Activated CD4-positive, alpha-beta T cell treated with anti-CD3 and anti-CD28 coated beads for 36 hours (primary cell): ENCODE results near the gene GTF2IRD1. TPM values are rescaled to one million over a fixed set of nuclear protein-coding genes. Genes with fewer than 3 reads are reported as not detected.
"Not testable (repeated sequence)": the region's sequence is repeated elsewhere in the genome, so short reads cannot be mapped to it uniquely, and the experiment has no call there.

Experiments used
- ATAC-seq: fragments of 200-7000 bp; cut with Tn5 transposase; one replicate; pipeline ENCODE4 v1.10.0; 2021; ENCODE audit warnings: mild to moderate bottlenecking, moderate library complexity
- CTCF ChIA-PET: fragments of 350-600 bp; sonication (Branson Sonifier 250); formaldehyde crosslinking; loops from one replicate; lab custom pipeline; 2021; ENCODE audit warnings: antibody characterized with exemption; lab: Charles Lee
- POLR2A ChIA-PET: fragments of 350-600 bp; sonication (Branson Sonifier 250); formaldehyde crosslinking; loops from one replicate; lab custom pipeline; 2021; ENCODE audit warnings: antibody characterized with exemption, inconsistent platforms; lab: Charles Lee
- DNase-seq: peaks from one replicate; pipeline ENCODE4 v3.0.0-alpha.2; 2020
- H3K27ac Mint-ChIP-seq: one replicate; pipeline ENCODE4 v1.8.0; 2021; ENCODE audit warnings: mixed read lengths
- H3K27me3 Mint-ChIP-seq: one replicate; pipeline ENCODE4 v1.8.0; 2021; ENCODE audit warnings: mixed read lengths
- H3K36me3 Mint-ChIP-seq: one replicate; pipeline ENCODE4 v1.8.0; 2021; ENCODE audit warnings: low read depth, mixed read lengths
- H3K4me1 Mint-ChIP-seq: one replicate; pipeline ENCODE4 v1.8.0; 2021; ENCODE audit warnings: mixed read lengths
- H3K4me3 Mint-ChIP-seq: one replicate; pipeline ENCODE4 v1.8.0; 2021; ENCODE audit warnings: mild to moderate bottlenecking, moderate library complexity, mixed read lengths
- H3K9me3 Mint-ChIP-seq: one replicate; pipeline ENCODE4 v1.8.0; 2021; ENCODE audit warnings: low read depth, mixed read lengths
- intact Hi-C, 2 experiments: fragments of 100-400 bp; cut with DNase I in 1 of 2; cut with micrococcal nuclease in 1 of 2; formaldehyde crosslinking; loops; one replicate each; pipeline versions ENCODE4 v1.14.2 to v1.15.1; 2022 to 2024; cut with DNase I, micrococcal nuclease
- total RNA-seq, 2 experiments: library from RNA; stranded (reverse); gene quantifications; one replicate each; pipeline ENCODE4 v1.2.3, GENCODE V29; 2021

GTF2IRD1 gene
- total RNA-seq, 2 experiments from 2014 or later, result 4.6 to 5.3 TPM

DNA sequence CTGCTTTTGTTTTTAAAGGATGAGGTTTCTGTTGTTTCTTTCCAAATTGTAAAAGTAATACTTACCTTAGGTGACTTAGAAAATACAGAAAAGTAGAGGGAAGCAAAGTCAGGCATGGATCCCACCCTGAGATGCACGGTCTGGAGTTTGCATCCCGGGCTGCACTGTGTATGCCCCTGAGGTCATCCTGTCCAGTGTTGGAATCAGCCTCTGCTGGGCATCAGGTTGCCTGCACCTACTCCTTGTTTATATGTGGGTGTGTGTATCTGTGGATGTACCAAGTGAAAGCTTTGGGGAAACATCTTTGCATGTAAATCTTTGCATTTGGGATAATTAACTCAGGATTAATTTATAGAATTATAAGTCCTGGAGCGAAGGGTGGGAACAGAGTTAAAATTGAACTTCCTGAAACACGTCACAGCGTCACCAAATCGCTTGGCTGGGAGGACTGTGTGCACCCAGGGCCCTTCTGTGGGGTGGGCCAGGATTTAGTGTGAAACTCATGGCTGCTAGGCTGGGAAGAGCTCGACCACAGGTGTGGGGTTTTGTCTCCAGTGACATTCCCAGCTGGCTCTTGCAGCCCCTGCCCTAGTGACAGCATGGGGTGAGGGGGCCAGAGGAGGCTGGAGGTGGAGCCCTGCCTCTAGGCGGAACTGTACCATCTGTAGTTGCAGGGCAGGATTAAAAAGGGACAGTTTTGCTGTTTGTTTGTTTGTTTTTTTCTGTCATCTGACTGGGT, 27.9 kb downstream of the GTF2IRD1 start:
- Mint-ChIP-seq H3K27me3 (peaks cover 5% of the 10 kb centered on the region), H3K27ac (no peak overlapping the region), H3K4me1 (peaks cover 5% of the 10 kb centered on the region), H3K36me3 (no peaks in the 10 kb centered on the region), H3K4me3 (no peak overlapping the region), H3K9me3 (no peaks in the 10 kb centered on the region)
- intact Hi-C loops, result no loop called here
- CTCF ChIA-PET, result interaction anchor here (0.8 kb wide), 1 partner anchor 64 kb away, joined by 3 read pairs; no protein-coding TSS in a partner anchor
- POLR2A ChIA-PET, result interaction anchor here (0.9 kb wide), 1 partner anchor 9 kb away, joined by 3 read pairs; no protein-coding TSS in a partner anchor
- no peak for ATAC-seq
- DNase-seq, result no peak

DNA sequence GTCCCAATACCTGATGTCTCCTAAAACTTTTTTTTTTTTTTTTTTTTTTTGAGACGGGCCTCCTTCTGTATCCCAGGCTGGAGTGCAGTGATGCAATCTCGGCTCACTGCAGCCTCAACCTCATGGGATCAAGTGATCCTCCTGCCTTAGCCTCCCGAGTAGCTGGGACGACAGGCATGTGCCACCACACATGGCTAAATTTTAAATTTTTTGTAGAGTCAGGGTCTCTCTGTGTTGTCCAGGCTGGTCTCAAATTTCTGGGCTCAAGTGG, 28.4 kb downstream of the GTF2IRD1 start:
- DNase-seq (no peak), ATAC-seq (no peak)
- Mint-ChIP-seq H3K36me3 (no peaks in the 10 kb centered on the region), H3K27me3 (peaks cover 5% of the 10 kb centered on the region), H3K27ac (no peak overlapping the region), H3K4me1 (peaks cover 5% of the 10 kb centered on the region), H3K4me3 (no peak overlapping the region), H3K9me3 (no peaks in the 10 kb centered on the region)
- intact Hi-C loops, result no loop called here
- CTCF ChIA-PET, result no interaction called here
- POLR2A ChIA-PET, result interaction anchor here (0.6 to 0.9 kb wide), 2 partner anchors 9 to 1485 kb away, joined by 3 to 7 read pairs; no protein-coding TSS in a partner anchor

DNA sequence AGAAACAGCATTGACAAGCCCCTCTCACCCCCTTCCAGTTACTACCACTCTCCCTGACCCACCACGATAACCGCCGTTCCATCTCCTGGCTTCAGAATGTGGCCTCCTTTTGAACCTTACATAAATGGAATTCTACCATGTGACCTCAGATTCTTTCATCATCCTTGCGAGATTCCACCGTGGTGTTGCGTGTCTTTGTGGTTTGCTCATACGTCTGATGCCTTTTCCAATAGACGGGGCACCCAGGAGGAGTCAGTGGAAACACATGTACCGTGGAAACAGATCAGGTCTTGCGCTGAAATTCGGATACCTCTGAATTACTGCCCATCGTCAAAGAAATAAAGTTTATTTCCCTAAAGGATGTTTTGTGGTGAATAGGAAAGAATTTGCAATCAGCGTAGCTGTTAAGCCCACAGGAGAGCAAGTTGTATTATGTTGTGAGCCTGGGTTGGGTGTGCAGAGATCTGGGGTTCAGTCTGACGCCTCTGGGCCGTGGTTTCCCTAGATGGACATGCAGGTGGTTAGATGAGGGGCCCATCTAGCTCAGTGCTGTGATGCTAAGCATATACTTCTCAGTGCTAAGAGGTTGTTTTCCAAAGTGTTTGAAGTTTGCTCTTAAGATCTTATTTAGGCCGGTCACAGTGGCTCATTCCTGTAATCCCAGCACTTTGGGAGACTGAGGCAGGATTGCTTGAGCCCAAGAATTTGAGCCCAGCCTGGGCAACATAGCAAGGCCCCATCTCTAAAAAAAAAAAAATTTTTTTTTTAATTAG, 29.1 kb downstream of the GTF2IRD1 start:
- no peak overlapping the region for H3K4me3 Mint-ChIP-seq
- H3K27ac Mint-ChIP-seq, result no peak overlapping the region
- intact Hi-C loops, result no loop called here
- ChIA-PET POLR2A (interaction anchor here (0.6 to 0.9 kb wide), 2 partner anchors 8 to 1484 kb away, joined by 3 to 7 read pairs; no protein-coding TSS in a partner anchor), CTCF (interaction anchor here (0.6 kb wide), 1 partner anchor 87 kb away, joined by 3 read pairs; no protein-coding TSS in a partner anchor)
- H3K9me3 Mint-ChIP-seq, result no peaks in the 10 kb centered on the region
- peaks cover 5% of the 10 kb centered on the region for H3K27me3 Mint-ChIP-seq
- H3K4me1 Mint-ChIP-seq, result peaks cover 4% of the 10 kb centered on the region
- no peak for DNase-seq
- no peak for ATAC-seq
- no peaks in the 10 kb centered on the region for H3K36me3 Mint-ChIP-seq

DNA sequence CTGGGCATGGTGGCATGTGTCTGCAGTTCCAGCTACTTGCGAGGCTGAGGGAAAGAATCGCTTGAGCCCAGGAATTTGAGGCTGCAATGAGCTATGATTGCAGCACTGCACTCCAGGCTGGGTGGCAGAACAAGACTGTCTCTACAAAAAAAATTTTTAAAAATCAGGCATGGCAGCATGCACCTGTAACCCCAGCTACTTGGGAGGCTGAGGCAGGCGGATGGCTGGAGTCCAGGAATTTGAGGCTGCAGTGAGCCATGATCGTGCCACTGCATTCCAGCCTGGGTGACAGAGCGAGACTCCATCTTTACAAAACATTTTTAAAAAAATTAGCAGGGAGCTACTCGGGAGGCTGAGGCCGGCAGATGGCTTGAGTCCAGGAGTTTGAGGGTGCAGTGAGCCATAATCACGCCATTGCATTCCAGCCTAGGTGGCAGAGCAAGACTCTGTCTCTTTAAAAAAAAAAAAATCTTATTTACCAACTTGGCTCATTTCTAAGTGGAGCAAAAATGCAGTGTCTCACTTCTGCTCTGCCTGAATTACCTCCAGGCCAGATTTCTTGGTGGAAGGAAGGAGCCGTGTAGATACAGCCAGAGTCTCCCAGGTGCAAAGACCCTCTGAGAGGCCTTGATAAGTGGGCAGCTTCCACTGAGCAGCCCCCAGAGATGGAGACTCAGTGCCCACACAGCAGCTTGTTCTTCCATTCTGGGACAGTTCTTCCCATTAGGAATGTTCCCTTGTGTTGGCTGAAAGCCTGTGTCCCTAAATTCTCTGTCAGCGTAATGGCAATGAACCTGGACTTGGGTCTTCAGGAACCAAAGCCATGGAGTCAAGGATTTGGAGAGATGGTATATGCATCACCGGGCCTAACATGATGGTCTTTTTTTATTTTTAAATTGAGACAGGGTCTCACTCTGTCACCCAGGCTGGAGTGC, 30.0 kb downstream of the GTF2IRD1 start:
- no peaks in the 10 kb centered on the region for H3K36me3 Mint-ChIP-seq
- H3K9me3 Mint-ChIP-seq, result no peaks in the 10 kb centered on the region
- POLR2A ChIA-PET, result no interaction called here
- intact Hi-C loops, result no loop called here
- no peaks in the 10 kb centered on the region for H3K4me1 Mint-ChIP-seq
- H3K27me3 Mint-ChIP-seq, result peaks cover 5% of the 10 kb centered on the region
- DNase-seq (no peak), ATAC-seq (no peak)
- CTCF ChIA-PET, result interaction anchor here (0.6 kb wide), 1 partner anchor 86 kb away, joined by 3 read pairs; no protein-coding TSS in a partner anchor
- H3K27ac Mint-ChIP-seq, result no peak overlapping the region
- H3K4me3 Mint-ChIP-seq, result no peak overlapping the region

DNA sequence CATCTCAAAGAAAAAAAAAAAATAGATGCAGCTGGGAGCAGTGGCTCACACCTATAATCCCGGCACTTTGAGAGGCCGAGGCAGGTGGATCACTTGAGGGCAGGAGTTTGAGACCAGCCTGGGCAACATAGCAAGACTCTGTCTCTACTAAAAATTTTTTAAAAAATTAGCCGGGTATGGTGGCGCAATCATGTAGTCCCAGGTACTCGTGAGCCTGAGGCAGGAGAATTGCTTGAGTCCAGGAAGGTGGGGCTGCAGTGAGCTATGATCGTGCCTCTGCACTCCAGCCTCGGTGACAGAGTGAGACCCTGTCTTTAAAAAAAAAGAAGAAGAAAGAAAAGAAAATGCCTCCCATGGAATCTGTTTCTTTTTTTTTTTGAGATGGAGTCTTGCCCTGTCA, 31.9 kb downstream of the GTF2IRD1 start:
- H3K36me3 Mint-ChIP-seq, result no peaks in the 10 kb centered on the region
- no peaks in the 10 kb centered on the region for H3K9me3 Mint-ChIP-seq
- H3K4me1 Mint-ChIP-seq, result no peaks in the 10 kb centered on the region
- H3K27ac Mint-ChIP-seq, result no peak overlapping the region
- ATAC-seq, result no peak
- ChIA-PET CTCF (interaction anchor here (1.0 kb wide), 1 partner anchor 13 kb away, joined by 3 read pairs; no protein-coding TSS in a partner anchor), POLR2A (no interaction called here)
- intact Hi-C loops, result no loop called here
- no peak for DNase-seq
- no peak overlapping the region for H3K4me3 Mint-ChIP-seq
- peaks cover 2% of the 10 kb centered on the region for H3K27me3 Mint-ChIP-seq

DNA sequence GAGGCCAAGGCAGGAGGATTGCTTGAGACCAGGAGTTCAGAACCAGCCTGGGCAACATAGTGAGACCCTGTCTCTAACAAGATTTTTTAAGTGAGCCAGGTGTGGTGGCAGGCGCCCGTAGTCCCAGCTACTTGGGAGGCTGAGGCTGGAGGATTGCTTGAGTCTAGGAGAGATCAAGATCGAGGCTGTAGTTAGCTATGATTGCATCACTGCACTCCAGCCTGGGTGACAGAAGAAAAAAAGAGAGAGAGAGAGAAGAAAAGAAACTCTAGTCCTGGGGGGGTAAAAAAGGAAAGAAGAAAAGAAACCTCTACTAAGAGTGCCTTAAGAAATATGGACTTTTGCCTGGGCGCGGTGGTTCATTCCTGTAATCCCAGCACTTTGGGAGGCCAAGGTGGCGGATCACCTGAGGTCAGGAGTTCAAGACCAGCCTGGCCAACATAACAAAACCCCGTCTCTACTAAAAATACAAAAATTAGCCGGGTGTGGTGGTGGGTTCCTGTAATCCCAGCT, 34.9 kb downstream of the GTF2IRD1 start:
- POLR2A ChIA-PET, intact Hi-C loops, H3K4me1 Mint-ChIP-seq, DNase-seq, H3K9me3 Mint-ChIP-seq, H3K27ac Mint-ChIP-seq, H3K36me3 Mint-ChIP-seq, H3K27me3 Mint-ChIP-seq, H3K4me3 Mint-ChIP-seq, ATAC-seq: not testable (repeated sequence)
- CTCF ChIA-PET, result interaction anchor here (0.6 to 1.3 kb wide), 2 partner anchors 80 to 474 kb away, joined by 3 to 5 read pairs; no protein-coding TSS in a partner anchor

DNA sequence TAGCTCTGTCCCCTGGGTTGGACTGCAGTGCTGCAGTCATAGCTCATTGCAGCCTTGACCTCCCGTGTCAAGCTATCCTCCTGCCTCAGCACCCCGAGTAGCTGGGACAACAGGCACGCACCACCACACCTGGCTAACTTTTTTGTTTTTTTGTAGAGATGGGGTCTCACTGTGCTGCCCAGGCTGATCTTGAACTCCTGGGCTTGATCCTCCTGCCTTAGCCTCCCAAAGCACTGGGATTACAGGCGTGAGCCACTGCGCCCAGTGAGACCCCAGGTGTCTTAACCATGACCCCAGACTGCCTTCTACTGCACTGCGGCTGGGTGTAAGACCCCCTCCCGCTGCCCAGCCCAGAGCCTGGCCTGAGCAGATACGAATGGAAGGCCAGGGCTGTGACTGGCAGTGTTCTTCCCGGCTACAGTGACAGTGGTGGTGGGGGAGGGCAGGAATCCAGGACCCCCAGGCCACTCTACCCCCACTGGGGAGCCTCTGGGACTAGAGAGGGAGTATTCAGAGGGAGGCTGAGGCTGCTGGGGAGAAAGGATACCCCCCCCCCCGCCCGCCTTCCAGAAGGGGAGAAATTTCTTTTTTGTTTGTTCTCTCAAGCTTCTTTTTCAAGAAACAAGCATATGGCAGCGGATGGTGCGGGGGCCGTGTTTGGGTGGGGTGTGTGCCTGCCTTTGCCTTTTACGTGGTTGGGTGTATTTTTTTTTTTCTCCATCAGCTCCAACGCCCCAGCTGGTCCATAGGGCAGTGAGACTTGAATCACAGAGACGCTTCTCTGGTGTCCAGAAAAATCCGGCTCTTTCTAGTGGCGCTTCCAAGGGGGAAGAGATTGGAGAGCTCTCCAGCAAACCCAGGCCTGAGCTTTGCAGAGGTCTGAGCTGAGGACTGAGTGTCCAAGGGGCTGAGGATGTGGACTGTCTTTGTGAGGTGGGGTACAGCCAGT, 36.6 kb downstream of the GTF2IRD1 start:
- no peaks in the 10 kb centered on the region for H3K27me3 Mint-ChIP-seq
- H3K36me3 Mint-ChIP-seq, result no peaks in the 10 kb centered on the region
- CTCF ChIA-PET, result no interaction called here
- no peak overlapping the region for H3K27ac Mint-ChIP-seq
- no peak for ATAC-seq
- POLR2A ChIA-PET, result interaction anchor here (0.6 to 1.0 kb wide), 2 partner anchors 8 to 110 kb away, joined by 3 to 4 read pairs; no protein-coding TSS in a partner anchor
- intact Hi-C loops, result no loop called here
- H3K9me3 Mint-ChIP-seq, result no peaks in the 10 kb centered on the region
- H3K4me3 Mint-ChIP-seq, result no peak overlapping the region
- DNase-seq, result no peak
- H3K4me1 Mint-ChIP-seq, result no peaks in the 10 kb centered on the region

DNA sequence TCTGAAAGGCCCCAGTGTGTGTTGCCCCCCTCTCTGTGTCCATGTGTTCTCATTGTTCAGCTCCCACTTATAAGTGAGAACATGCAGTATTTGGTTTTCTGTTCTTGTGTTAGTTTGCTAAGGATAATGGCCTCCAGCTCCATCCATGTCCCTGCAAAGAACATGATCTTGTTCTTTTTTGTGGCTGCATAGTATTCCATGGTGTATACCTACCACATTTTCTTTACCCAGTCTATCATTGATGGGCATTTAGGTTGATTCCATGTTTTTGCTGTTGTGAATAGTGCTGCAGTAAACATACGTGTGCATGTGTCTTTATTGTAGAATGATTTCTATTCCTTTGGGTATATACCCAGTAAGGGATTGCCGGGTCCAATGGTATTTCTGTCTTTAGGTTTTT, 37.8 kb downstream of the GTF2IRD1 start:
- H3K9me3 Mint-ChIP-seq, H3K36me3 Mint-ChIP-seq, H3K27me3 Mint-ChIP-seq, H3K4me3 Mint-ChIP-seq, H3K27ac Mint-ChIP-seq, ATAC-seq, intact Hi-C loops, H3K4me1 Mint-ChIP-seq, DNase-seq, CTCF ChIA-PET: not testable (repeated sequence)
- POLR2A ChIA-PET, result interaction anchor here (1.0 kb wide), 1 partner anchor 9 kb away, joined by 3 read pairs; no protein-coding TSS in a partner anchor

DNA sequence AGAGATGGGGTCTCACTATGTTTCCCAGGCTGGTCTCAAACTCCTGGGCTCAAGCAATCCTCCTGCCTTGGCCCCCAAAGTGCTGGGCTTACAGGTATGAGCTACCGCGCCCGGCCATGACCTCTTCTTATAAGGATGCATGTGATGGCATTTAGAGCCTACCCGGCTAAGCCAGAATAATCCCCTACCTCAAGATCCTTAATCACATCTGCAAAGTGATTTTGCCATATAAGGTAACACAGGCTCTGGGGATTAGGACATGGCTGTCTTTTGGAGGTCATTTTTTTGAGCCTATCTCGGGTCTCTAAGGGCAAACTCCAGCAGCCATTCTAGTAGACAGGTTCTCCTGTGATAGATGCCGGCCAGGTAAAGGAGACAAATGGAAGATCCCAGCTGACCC, 39.6 kb downstream of the GTF2IRD1 start:
- ATAC-seq, result no peak
- intact Hi-C loops, result no loop called here
- no peaks in the 10 kb centered on the region for H3K4me1 Mint-ChIP-seq
- POLR2A ChIA-PET, result no interaction called here
- no peaks in the 10 kb centered on the region for H3K9me3 Mint-ChIP-seq
- no peak overlapping the region for H3K27ac Mint-ChIP-seq
- CTCF ChIA-PET, result no interaction called here
- H3K36me3 Mint-ChIP-seq, result no peaks in the 10 kb centered on the region
- no peaks in the 10 kb centered on the region for H3K27me3 Mint-ChIP-seq
- DNase-seq, result no peak
- H3K4me3 Mint-ChIP-seq, result no peak overlapping the region

DNA sequence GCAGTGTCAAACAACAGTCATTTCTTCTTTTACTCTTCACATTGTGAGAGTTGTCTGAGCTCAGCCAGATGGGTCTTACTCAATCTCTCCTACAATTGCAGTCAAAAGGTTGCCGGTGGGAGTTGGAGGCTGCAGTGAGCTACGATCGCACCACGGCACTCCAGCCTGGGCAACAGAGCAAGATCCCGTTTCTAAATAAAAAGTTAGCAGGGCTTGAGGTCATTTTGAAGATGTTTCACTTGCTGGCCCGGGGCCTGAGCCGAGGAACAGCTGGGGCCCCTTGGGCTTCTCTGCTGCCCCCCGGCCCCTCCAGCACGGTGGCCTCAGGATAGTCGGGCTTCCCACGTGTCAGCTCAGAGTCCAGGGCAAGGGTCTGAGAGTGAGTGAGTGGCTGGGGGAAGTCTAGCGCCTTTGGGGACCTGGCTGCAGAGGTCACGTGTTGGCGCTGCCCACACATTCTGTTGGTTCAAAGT, 40.4 kb downstream of the GTF2IRD1 start:
- POLR2A ChIA-PET, result no interaction called here
- no peaks in the 10 kb centered on the region for H3K4me1 Mint-ChIP-seq
- no peak overlapping the region for H3K27ac Mint-ChIP-seq
- H3K36me3 Mint-ChIP-seq, result no peaks in the 10 kb centered on the region
- intact Hi-C loops, result no loop called here
- CTCF ChIA-PET, result no interaction called here
- H3K9me3 Mint-ChIP-seq, result no peaks in the 10 kb centered on the region
- no peak overlapping the region for H3K4me3 Mint-ChIP-seq
- DNase-seq (no peak), ATAC-seq (no peak)
- H3K27me3 Mint-ChIP-seq, result no peaks in the 10 kb centered on the region
